Rectal smooth muscle tissue (tissue), 1 donor: ENCODE data around the gene GUCY2D.

Source experiments
- H3K27ac ChIP-seq: one replicate; pipeline ENCODE4 v1.7.0; 2013; ENCODE audit warnings: low read depth, low read length, inconsistent platforms
- H3K27me3 ChIP-seq: one replicate; pipeline ENCODE4 v1.7.0; 2013; ENCODE audit warnings: low read length; ENCODE audit not compliant: control insufficient read depth, insufficient read depth
- H3K36me3 ChIP-seq: one replicate; pipeline ENCODE4 v1.7.0; 2013; ENCODE audit warnings: low read length; ENCODE audit not compliant: control insufficient read depth, insufficient read depth
- H3K4me1 ChIP-seq: one replicate; pipeline ENCODE4 v1.7.0; 2013; ENCODE audit warnings: low read length; ENCODE audit not compliant: control insufficient read depth, insufficient read depth
- H3K4me3 ChIP-seq: one replicate; pipeline ENCODE4 v1.7.0; 2013; ENCODE audit warnings: low read length
- H3K9ac ChIP-seq: one replicate; pipeline ENCODE4 v1.7.0; 2013; ENCODE audit warnings: low read length

GUCY2D gene

GRCh38 chr17:7997186-7997585 lies 5.2 kb upstream of the GUCY2D start:
- H3K9ac ChIP-seq, result no peak overlapping the region

GRCh38 chr17:8002721-8003593 lies 542 bp downstream of the GUCY2D start:
- Histone ChIP-seq H3K36me3 (no peaks in the 10 kb centered on the region), H3K27ac (no peak overlapping the region), H3K27me3 (peaks cover 13% of the 10 kb centered on the region), H3K4me3 (peak overlapping the region; percentile 8), H3K4me1 (no peaks in the 10 kb centered on the region), H3K9ac (no peak overlapping the region)

More at GRCh38 chr17:7997186-7997585, 5.2 kb upstream of the GUCY2D start:
- H3K27ac ChIP-seq, result no peak overlapping the region
- no peaks in the 10 kb centered on the region for H3K36me3 ChIP-seq
- H3K4me1 ChIP-seq, result no peaks in the 10 kb centered on the region
- peaks cover 2% of the 10 kb centered on the region for H3K27me3 ChIP-seq
- H3K4me3 ChIP-seq, result no peak overlapping the region

- Histone ChIP-seq H3K9ac (no peak overlapping the region), H3K4me3 (peak overlapping the region; percentile 8), H3K36me3 (no peaks in the 10 kb centered on the region), H3K27me3 (peaks cover 13% of the 10 kb centered on the region), H3K4me1 (no peaks in the 10 kb centered on the region), H3K27ac (no peak overlapping the region)
These were observed 1.3 kb downstream of the GUCY2D start for GRCh38 chr17:8003594-8004181.

GRCh38 chr17:8004899-8005298 lies 2.5 kb downstream of the GUCY2D start:
- peaks cover 13% of the 10 kb centered on the region for H3K27me3 ChIP-seq
- no peaks in the 10 kb centered on the region for H3K4me1 ChIP-seq
- no peaks in the 10 kb centered on the region for H3K36me3 ChIP-seq
- no peak overlapping the region for H3K4me3 ChIP-seq
- H3K9ac ChIP-seq, result no peak overlapping the region
- no peak overlapping the region for H3K27ac ChIP-seq

- Histone ChIP-seq H3K27ac (no peak overlapping the region), H3K9ac (no peak overlapping the region), H3K27me3 (peaks cover 13% of the 10 kb centered on the region), H3K36me3 (no peaks in the 10 kb centered on the region), H3K4me3 (no peak overlapping the region), H3K4me1 (no peaks in the 10 kb centered on the region)
These were observed 2.9 kb downstream of the GUCY2D start for GRCh38 chr17:8005357-8005756.

GRCh38 chr17:8005967-8006730 lies 3.7 kb downstream of the GUCY2D start:
- Histone ChIP-seq H3K36me3 (no peaks in the 10 kb centered on the region), H3K9ac (no peak overlapping the region), H3K27me3 (peaks cover 13% of the 10 kb centered on the region), H3K4me3 (no peak overlapping the region), H3K27ac (no peak overlapping the region), H3K4me1 (no peaks in the 10 kb centered on the region)

GRCh38 chr17:8006836-8007680 lies 4.6 kb downstream of the GUCY2D start:
- Histone ChIP-seq H3K4me3 (no peak overlapping the region), H3K27ac (no peak overlapping the region), H3K9ac (no peak overlapping the region), H3K36me3 (no peaks in the 10 kb centered on the region), H3K4me1 (no peaks in the 10 kb centered on the region), H3K27me3 (peaks cover 13% of the 10 kb centered on the region)

GRCh38 chr17:8007836-8008235 lies 5.4 kb downstream of the GUCY2D start:
- no peak overlapping the region for H3K27ac ChIP-seq
- peaks cover 8% of the 10 kb centered on the region for H3K27me3 ChIP-seq
- H3K4me1 ChIP-seq, result no peaks in the 10 kb centered on the region
- H3K4me3 ChIP-seq, result no peak overlapping the region
- no peak overlapping the region for H3K9ac ChIP-seq
- H3K36me3 ChIP-seq, result no peaks in the 10 kb centered on the region

GRCh38 chr17:8012045-8012580 lies 9.7 kb downstream of the GUCY2D start:
- Histone ChIP-seq H3K36me3 (no peaks in the 10 kb centered on the region), H3K9ac (no peak overlapping the region), H3K27me3 (peaks cover 5% of the 10 kb centered on the region), H3K4me1 (no peaks in the 10 kb centered on the region), H3K27ac (no peak overlapping the region), H3K4me3 (no peak overlapping the region)

GRCh38 chr17:8012996-8013640 lies 10.7 kb downstream of the GUCY2D start:
- Histone ChIP-seq H3K4me1 (no peaks in the 10 kb centered on the region), H3K9ac (no peak overlapping the region), H3K27me3 (peaks cover 5% of the 10 kb centered on the region), H3K27ac (no peak overlapping the region), H3K4me3 (no peak overlapping the region), H3K36me3 (no peaks in the 10 kb centered on the region)

- Histone ChIP-seq H3K27ac (no peak overlapping the region), H3K9ac (no peak overlapping the region), H3K27me3 (peaks cover 5% of the 10 kb centered on the region), H3K36me3 (no peaks in the 10 kb centered on the region), H3K4me1 (no peaks in the 10 kb centered on the region), H3K4me3 (no peak overlapping the region)
These were observed 11.5 kb downstream of the GUCY2D start for GRCh38 chr17:8013731-8014557.
